Memory B cell (primary cell): ENCODE measurements around the gene TPRX2.
"Not testable (repeated sequence)": the region's sequence is repeated elsewhere in the genome, so short reads cannot be mapped to it uniquely, and the experiment has no call there.

ENCODE experiments used
- ATAC-seq: fragments of 150-1000 bp; cut with Tn5 transposase; 2 replicates; pipeline ENCODE4 v1.10.0; 2021; ENCODE audit warnings: low read depth, mild to moderate bottlenecking, moderate library complexity
- DNase-seq, 2 donors: peaks; one replicate each; pipeline ENCODE4 v3.0.0; 2022; ENCODE audit warnings: low spot score in 2 of 2
- H3K27ac Mint-ChIP-seq: one replicate; pipeline ENCODE4 v1.8.0; 2022; ENCODE audit warnings: mild to moderate bottlenecking, moderate library complexity, mixed read lengths
- H3K27me3 Mint-ChIP-seq: one replicate; pipeline ENCODE4 v1.8.0; 2022; ENCODE audit warnings: mixed read lengths
- H3K36me3 Mint-ChIP-seq: one replicate; pipeline ENCODE4 v1.8.0; 2022; ENCODE audit warnings: mild to moderate bottlenecking, mixed read lengths
- H3K4me1 Mint-ChIP-seq: one replicate; pipeline ENCODE4 v1.8.0; 2022; ENCODE audit warnings: mixed read lengths
- H3K4me3 Mint-ChIP-seq: one replicate; pipeline ENCODE4 v1.8.0; 2022; ENCODE audit warnings: mild to moderate bottlenecking, moderate library complexity, mixed read lengths
- H3K9me3 Mint-ChIP-seq: one replicate; pipeline ENCODE4 v1.8.0; 2022; ENCODE audit warnings: mixed read lengths

Gene TPRX2

DNA sequence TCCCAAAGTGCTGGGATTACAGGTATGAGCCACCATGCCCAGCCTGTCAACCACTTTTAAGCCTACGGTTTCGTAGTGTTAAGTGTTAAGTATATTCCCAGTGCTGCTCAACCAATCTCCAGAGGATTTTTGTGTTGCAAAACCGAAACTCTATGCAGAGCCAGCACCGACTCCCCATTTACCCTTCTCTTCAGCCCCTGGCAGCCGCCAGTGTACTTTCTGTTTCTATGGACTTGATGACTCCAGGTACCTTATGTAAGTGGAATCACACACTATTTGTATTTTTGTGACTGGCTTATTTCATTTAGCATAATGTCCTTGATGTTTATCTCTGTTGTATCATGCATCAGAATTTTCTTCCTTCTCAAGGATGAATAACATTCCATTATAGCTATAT lies 26.0 kb downstream of the TPRX2 start:
- H3K27ac Mint-ChIP-seq, result no peak overlapping the region
- H3K36me3 Mint-ChIP-seq, result no peaks in the 10 kb centered on the region
- H3K27me3 Mint-ChIP-seq, result peaks cover 7% of the 10 kb centered on the region
- H3K9me3 Mint-ChIP-seq, result no peaks in the 10 kb centered on the region
- DNase-seq, result no peak
- ATAC-seq, result no peak
- H3K4me3 Mint-ChIP-seq, result no peak overlapping the region
- no peaks in the 10 kb centered on the region for H3K4me1 Mint-ChIP-seq

DNA sequence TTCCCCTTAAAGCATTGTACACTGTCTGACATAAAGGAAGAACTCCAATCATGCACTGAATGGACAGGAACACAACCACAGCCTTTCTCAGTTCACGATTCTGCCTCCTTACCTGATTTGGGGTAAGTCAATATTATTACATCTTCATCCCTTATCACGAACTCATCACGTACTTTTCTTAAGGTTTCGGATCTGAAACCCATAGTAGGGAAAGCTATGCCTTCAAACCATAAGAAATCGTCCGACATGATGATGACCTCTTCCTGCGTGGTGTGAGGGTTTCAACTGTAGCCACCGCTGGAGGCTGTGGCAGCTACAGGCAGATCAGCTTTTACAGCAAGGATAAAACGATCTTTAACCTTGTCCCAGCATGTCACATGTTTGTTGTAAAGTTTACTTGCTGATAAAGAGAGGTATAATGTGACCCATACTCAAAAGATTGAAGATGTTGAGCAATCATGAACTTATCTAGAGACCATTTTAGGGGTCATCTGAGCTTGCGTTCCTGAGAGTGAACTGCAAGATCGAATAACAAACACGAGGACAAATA lies 27.1 kb downstream of the TPRX2 start, which contains the start of gene SULT2A1:
SULT2A1 (minus strand) TSS at position 306 of the 550 bp plus-strand sequence; CDS start at position 248, 58 bp downstream.
- Mint-ChIP-seq H3K9me3 (no peaks in the 10 kb centered on the region), H3K4me1 (no peaks in the 10 kb centered on the region), H3K27ac (no peak within 1 kb of the TSS), H3K4me3 (no peak within 1 kb of the TSS), H3K27me3 (peaks cover 9% of the 10 kb centered on the region), H3K36me3 (no peaks in the 10 kb centered on the region)
- ATAC-seq, result no peak
- no peak for DNase-seq

DNA sequence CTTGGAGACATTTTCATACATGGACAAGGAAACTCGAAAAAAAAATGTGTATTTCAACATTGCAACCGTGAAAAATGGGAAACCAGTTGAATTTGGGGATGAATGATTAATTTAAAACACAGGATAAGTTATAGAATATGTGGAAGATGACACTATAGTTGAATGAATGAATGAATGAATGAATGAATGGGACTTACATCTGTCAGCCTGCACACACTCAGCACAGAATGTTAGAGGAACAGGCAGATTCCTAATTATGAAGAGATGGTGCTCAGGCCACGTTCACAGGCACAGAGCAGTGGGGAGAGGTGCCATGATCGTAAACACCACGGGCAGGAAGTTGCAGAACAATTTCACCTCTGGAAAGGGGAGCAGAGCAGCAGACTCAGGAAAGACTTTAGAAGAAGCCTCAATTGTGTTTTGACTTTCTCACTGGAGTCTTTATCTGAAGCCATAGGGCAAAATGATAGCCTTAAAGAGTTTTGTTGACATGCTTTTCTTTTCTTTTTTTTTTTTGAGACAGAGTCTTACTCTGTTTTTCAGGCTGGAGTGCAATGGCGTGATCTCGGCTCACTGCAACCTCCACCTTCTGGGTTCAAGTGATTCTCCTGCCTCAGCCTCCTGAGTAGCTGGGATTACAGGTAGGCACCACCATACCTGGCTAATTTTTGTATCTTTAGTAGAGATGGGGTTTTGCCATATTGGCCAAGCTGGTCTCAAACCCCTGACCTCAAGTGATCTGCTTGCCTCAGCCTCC lies 32.0 kb downstream of the TPRX2 start:
- DNase-seq (no peak), ATAC-seq (no peak)
- H3K9me3 Mint-ChIP-seq, result peaks cover 5% of the 10 kb centered on the region
- H3K4me1 Mint-ChIP-seq, result no peaks in the 10 kb centered on the region
- H3K27ac Mint-ChIP-seq, result no peak overlapping the region
- H3K27me3 Mint-ChIP-seq, result peaks cover 6% of the 10 kb centered on the region
- H3K4me3 Mint-ChIP-seq, result no peak overlapping the region
- H3K36me3 Mint-ChIP-seq, result no peaks in the 10 kb centered on the region

DNA sequence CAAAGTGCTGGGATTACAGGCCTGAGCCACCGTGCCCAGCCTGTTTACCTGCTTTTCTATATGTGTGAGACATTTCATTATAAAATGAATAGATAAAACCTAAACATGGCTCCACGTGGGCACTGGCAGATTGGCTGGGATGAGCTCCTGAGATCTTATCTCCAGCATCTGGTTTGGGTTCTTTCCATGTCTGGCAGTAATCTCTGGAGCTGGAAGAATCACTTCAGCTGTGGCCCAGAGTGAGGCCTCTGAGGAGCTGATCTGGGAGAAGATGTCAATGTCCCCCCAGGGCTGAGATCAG lies 32.5 kb downstream of the TPRX2 start:
- no peak overlapping the region for H3K27ac Mint-ChIP-seq
- DNase-seq (no peak), ATAC-seq (no peak)
- peaks cover 6% of the 10 kb centered on the region for H3K27me3 Mint-ChIP-seq
- H3K9me3 Mint-ChIP-seq, result peaks cover 10% of the 10 kb centered on the region
- no peaks in the 10 kb centered on the region for H3K4me1 Mint-ChIP-seq
- no peaks in the 10 kb centered on the region for H3K36me3 Mint-ChIP-seq
- H3K4me3 Mint-ChIP-seq, result no peak overlapping the region

DNA sequence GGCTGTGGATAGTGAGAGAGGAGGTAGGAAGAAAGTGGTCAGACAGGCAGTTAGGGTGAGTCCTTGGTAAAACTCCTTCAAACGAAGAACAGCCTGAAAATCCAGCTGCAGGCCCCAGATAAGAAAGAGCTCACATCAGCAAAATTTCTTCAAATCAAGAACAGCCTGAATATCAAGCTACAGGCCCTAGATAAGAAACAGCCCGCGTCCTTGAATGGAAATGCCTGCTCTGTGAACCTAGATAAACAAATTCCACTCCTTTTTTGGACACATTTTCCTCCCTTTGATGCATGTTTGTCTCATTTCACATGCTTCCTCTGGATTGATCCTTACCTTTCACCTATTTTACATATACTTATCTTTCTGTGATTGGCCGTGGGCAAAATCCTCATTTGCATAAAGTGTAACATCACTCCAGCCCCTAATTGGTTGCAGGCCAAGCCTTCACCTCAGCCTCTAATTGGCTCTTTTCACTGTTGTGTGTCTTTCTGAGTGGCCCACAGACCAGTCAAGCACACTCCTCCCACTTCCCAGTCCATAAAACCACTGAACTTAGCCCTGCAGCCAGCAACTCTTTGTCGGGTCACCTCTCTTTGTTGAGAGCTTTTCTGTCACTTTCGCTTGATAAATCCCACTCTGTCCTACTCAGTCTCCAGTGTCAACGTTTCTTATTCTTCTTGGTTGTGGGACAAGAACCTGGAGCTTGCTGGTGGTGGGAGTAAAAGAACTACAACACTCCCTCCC lies 33.1 kb downstream of the TPRX2 start:
- DNase-seq (no peak), ATAC-seq (no peak)
- H3K36me3 Mint-ChIP-seq, result no peaks in the 10 kb centered on the region
- H3K4me1 Mint-ChIP-seq, result no peaks in the 10 kb centered on the region
- no peak overlapping the region for H3K27ac Mint-ChIP-seq
- H3K27me3 Mint-ChIP-seq, result peaks cover 6% of the 10 kb centered on the region
- no peak overlapping the region for H3K4me3 Mint-ChIP-seq
- peaks cover 10% of the 10 kb centered on the region for H3K9me3 Mint-ChIP-seq

DNA sequence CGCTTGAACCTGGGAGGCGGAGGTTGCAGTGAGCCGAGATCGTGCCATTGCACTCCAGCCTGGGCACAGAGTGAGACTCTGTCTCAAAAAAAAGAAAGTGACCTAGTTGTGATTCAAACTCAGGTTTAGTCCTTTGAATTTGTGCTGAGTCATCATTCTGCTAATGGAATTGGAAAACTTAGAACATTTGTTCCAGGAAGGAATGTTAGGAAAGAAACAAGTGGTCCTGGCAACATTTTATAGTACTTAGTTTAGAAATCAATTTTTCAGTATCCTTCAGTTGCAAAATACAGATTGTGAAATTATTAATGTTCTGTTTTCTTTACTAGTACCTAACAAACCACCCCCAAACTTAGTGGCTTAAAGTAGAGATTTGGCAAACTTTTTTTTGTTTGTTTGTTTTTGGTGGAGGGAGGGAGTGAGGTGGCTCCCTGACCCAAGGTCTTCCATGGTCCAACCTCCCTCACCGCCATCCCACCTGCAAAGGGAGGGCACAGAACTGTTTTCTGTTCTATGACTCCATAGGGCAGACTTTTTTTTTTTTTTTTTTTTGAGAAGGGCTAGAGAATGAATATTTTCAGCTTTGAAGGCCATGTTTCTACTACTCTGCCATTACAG lies 36.2 kb downstream of the TPRX2 start:
- DNase-seq (no peak), ATAC-seq (no peak)
- Mint-ChIP-seq H3K9me3 (peaks cover 10% of the 10 kb centered on the region), H3K27me3 (peaks cover 7% of the 10 kb centered on the region), H3K27ac (no peak overlapping the region), H3K4me1 (no peaks in the 10 kb centered on the region), H3K4me3 (no peak overlapping the region), H3K36me3 (no peaks in the 10 kb centered on the region)

DNA sequence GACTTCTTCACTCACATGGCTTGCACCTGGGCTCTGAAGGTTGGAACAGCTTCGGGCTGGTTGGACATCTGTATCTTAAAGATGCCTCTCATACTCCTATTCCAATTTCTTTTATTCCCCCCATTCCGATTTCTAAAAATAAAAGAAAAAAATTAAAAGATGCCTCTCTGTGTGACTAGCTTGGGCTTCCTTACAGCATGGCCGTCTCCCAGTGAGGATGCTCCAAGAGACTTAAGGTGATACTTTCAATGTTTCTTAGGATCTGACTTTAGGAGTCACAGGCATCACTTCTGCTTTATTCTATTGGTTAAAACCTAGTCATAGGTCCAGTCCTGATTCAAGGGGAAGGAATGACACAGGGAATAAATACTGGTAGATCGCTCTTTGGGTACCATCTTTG lies 37.0 kb downstream of the TPRX2 start:
- H3K4me3 Mint-ChIP-seq, result no peak overlapping the region
- no peak for DNase-seq
- H3K27me3 Mint-ChIP-seq, result peaks cover 5% of the 10 kb centered on the region
- H3K27ac Mint-ChIP-seq, result no peak overlapping the region
- no peak for ATAC-seq
- H3K9me3 Mint-ChIP-seq, result peaks cover 10% of the 10 kb centered on the region
- H3K36me3 Mint-ChIP-seq, result no peaks in the 10 kb centered on the region
- H3K4me1 Mint-ChIP-seq, result no peaks in the 10 kb centered on the region

DNA sequence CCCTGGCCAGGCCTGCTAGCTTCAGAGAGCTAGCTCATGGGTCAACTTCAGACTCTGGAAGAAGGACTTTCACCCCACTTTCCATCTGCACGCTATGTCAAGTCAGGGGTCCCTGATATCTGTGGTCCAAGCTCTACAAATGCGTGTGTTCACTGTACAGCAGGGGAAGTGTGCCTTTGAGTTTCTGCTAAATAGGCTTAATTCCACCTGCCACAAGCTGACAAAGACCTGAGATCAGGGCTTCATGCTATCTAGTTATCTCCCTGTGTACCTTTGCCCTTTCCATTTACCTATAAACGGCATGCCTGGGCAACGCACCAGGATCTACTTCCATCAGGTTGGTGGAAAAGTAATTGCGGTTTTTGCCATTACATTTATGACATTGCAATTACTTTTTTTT lies 37.7 kb downstream of the TPRX2 start:
- Mint-ChIP-seq H3K27ac (no peak overlapping the region), H3K9me3 (peaks cover 10% of the 10 kb centered on the region), H3K4me1 (no peaks in the 10 kb centered on the region), H3K36me3 (no peaks in the 10 kb centered on the region), H3K27me3 (peaks cover 3% of the 10 kb centered on the region), H3K4me3 (no peak overlapping the region)
- ATAC-seq, result no peak
- DNase-seq, result no peak

DNA sequence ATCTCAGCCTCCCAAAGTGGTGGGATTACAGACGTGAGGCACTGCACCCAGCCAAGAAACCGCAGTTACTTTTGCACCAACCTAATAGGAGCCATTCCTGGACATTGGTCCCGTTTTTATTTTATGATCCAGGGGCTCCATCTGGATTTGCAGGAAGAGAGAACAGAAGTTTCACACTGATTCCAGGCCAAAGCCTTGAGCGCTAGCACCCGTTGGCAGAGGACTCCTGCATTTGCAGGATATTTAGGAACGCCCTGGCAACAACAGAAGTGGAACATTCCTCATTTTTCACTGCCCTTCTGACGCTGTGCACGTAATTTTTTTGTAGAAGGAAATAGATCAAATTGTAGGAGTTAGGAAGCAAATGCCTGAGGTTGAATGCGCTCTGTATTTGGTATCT lies 38.8 kb downstream of the TPRX2 start:
- H3K9me3 Mint-ChIP-seq, result peaks cover 5% of the 10 kb centered on the region
- no peaks in the 10 kb centered on the region for H3K4me1 Mint-ChIP-seq
- no peaks in the 10 kb centered on the region for H3K36me3 Mint-ChIP-seq
- DNase-seq (no peak), ATAC-seq (no peak)
- H3K27me3 Mint-ChIP-seq, result peaks cover 3% of the 10 kb centered on the region
- H3K27ac Mint-ChIP-seq, result no peak overlapping the region
- H3K4me3 Mint-ChIP-seq, result no peak overlapping the region

DNA sequence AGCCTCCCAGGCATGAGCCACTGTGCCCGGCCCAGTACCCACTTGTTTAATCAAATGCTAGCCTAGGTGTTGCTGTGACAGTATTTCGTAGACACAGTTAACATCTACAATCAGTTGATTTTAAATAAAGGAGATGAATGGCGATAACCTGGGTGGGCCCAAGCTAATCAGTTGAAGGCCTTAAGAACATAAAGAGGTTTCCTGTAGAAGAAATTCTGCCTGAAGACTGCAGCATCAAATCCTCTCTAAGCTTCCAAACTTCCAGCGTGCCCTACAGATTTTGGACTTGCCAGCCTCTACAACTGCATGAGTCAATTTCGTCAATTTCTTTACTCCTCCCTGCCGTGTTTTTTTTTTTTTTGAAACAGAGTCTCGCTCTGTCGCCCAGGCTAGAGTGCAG lies 40.3 kb downstream of the TPRX2 start:
- H3K27me3 Mint-ChIP-seq, result peaks cover 5% of the 10 kb centered on the region
- DNase-seq, result no peak
- H3K4me3 Mint-ChIP-seq, result no peak overlapping the region
- no peaks in the 10 kb centered on the region for H3K36me3 Mint-ChIP-seq
- peaks cover 5% of the 10 kb centered on the region for H3K9me3 Mint-ChIP-seq
- ATAC-seq, result no peak
- no peak overlapping the region for H3K27ac Mint-ChIP-seq
- no peaks in the 10 kb centered on the region for H3K4me1 Mint-ChIP-seq

DNA sequence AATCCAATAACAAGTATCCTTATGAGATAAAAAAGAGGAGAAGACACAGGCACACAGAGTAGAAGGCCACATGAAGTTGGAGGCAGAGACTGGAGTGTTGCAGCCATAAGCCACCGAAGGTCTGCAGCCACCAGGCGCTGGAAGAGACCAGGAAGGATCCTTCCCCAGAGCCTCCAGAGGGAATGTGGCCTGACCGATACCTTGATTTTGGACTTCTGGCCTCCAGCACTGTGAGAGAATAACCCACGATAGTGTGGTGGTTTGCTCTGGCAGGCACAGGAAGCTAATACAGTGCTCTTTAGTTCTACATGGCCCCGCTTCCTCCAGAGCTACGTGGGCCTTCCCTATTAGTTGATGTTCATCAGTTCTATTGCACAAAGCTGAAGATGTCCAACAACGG lies 42.3 kb downstream of the TPRX2 start:
- ATAC-seq (no peak), DNase-seq (no peak)
- no peak overlapping the region for H3K27ac Mint-ChIP-seq
- peaks cover 2% of the 10 kb centered on the region for H3K9me3 Mint-ChIP-seq
- peaks cover 5% of the 10 kb centered on the region for H3K27me3 Mint-ChIP-seq
- H3K4me3 Mint-ChIP-seq, result no peak overlapping the region
- H3K4me1 Mint-ChIP-seq, result no peaks in the 10 kb centered on the region
- H3K36me3 Mint-ChIP-seq, result no peaks in the 10 kb centered on the region

DNA sequence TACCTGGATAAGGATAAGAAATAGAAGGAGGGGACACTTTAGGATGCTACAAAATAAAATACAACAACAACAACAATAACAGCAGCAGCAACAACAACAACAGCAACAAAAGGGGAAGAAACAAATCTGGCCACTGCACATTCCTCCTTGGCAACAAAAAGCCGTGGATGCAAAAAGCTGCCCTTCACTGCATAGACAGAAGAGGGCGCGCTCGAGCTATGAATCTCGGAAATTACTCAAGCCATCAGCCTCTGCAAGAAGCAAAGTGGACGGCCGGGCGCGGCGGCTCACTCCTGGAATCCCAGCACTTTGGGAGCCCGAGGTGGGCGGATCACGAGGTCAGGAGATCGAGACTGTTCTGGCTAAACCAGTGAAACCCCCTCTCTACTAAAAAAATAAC lies 50.3 kb downstream of the TPRX2 start:
- not testable (repeated sequence) for ATAC-seq, H3K4me3 Mint-ChIP-seq
- DNase-seq, result peak; percentile 49 to 59

DNA sequence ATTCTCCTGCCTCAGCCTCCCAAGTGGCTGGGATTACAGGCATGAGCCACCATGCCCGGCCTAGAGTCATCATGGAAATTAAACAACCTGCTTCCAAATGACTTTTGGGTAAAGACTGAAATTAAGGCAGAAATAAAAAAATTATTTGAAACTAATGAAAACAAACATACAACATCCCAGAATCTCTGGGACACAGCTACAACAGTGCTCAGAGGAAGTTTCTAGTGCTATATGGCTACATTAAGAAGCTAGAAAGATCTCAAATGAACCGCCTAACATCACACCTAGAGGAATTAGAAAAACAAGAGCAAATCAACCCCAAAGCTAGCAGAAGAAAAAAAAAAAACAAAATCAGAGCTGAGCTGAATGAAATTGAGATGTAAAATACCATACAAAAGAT lies 51.2 kb downstream of the TPRX2 start:
- H3K4me1 Mint-ChIP-seq, DNase-seq, H3K9me3 Mint-ChIP-seq, H3K27me3 Mint-ChIP-seq, H3K36me3 Mint-ChIP-seq, H3K4me3 Mint-ChIP-seq, H3K27ac Mint-ChIP-seq, ATAC-seq: not testable (repeated sequence)

More for the DNA sequence above, 50.3 kb downstream of the TPRX2 start:
- not testable (repeated sequence) for H3K27ac Mint-ChIP-seq, H3K4me1 Mint-ChIP-seq, H3K27me3 Mint-ChIP-seq, H3K36me3 Mint-ChIP-seq, H3K9me3 Mint-ChIP-seq
